MCF 10A (cell line): ENCODE data around the gene PTCHD4. TPM values are rescaled to one million over a fixed set of nuclear protein-coding genes. Genes with fewer than 3 reads are reported as not detected.
A peak's percentile ranks its signal among the peaks of the same experiment; 100 is the strongest.

Experiments
- BruUV-seq: library from RNA; stranded (reverse); fragments of 400-500 nt; replicated peaks from 2 replicates; lab custom pipeline; 2021; lab: Mats Ljungman, UMichigan
- CTCF ChIA-PET: fragments of 300-600 bp; sonication (Branson Sonifier 250); formaldehyde crosslinking; extraction: SDS; loops from one replicate; lab custom pipeline; 2021; ENCODE audit warnings: antibody characterized with exemption, inconsistent platforms; lab: Yijun Ruan, JAX
- POLR2A ChIA-PET: fragments of 300-600, 350-650 bp; sonication (Branson Sonifier 250); formaldehyde crosslinking; extraction: SDS; loops from one replicate; lab custom pipeline; 2020; ENCODE audit warnings: antibody characterized with exemption, inconsistent platforms; lab: Yijun Ruan, JAX
- DNase-seq: peaks from one replicate; pipeline ENCODE4 v3.0.0-alpha.2; 2018; ENCODE audit not compliant: unreplicated experiment
- H3K27ac Mint-ChIP-seq: one replicate; pipeline ENCODE4 v1.8.0; 2022; ENCODE audit warnings: mild to moderate bottlenecking, low read depth, mixed read lengths; ENCODE audit not compliant: unreplicated experiment
- H3K27me3 Mint-ChIP-seq: one replicate; pipeline ENCODE4 v1.8.0; 2022; ENCODE audit warnings: mixed read lengths; ENCODE audit not compliant: insufficient read depth, unreplicated experiment
- H3K36me3 Mint-ChIP-seq: one replicate; pipeline ENCODE4 v1.8.0; 2022; ENCODE audit warnings: mild to moderate bottlenecking, moderate library complexity, mixed read lengths; ENCODE audit not compliant: insufficient read depth, unreplicated experiment
- H3K4me1 Mint-ChIP-seq: one replicate; pipeline ENCODE4 v1.8.0; 2022; ENCODE audit warnings: mixed read lengths; ENCODE audit not compliant: insufficient read depth, unreplicated experiment
- H3K4me3 Mint-ChIP-seq: one replicate; pipeline ENCODE4 v1.8.0; 2022; ENCODE audit warnings: mild to moderate bottlenecking, moderate library complexity, mixed read lengths; ENCODE audit not compliant: unreplicated experiment
- H3K9me3 Mint-ChIP-seq: one replicate; pipeline ENCODE4 v1.8.0; 2022; ENCODE audit warnings: mixed read lengths; ENCODE audit not compliant: unreplicated experiment
- intact Hi-C: fragments of 100-400 bp; cut with micrococcal nuclease; formaldehyde crosslinking; loops from 2 replicates; pipeline ENCODE4 v1.14.1; 2022
- total RNA-seq: library from RNA; stranded (reverse); gene quantifications from 2 replicates; pipeline ENCODE4 v1.2.3, GENCODE V29; 2022
- TF ChIP-seq, protein P1 (sequence below): fragments of 200-600 bp; IDR thresholded peaks from one replicate; pipeline ENCODE4 v1.8.0; 2022; ENCODE audit warnings: antibody characterized with exemption, mild to moderate bottlenecking; ENCODE audit not compliant: unreplicated experiment

Gene PTCHD4
- total RNA-seq, 1 experiment from 2014 or later, result 8.4 TPM

DNA sequence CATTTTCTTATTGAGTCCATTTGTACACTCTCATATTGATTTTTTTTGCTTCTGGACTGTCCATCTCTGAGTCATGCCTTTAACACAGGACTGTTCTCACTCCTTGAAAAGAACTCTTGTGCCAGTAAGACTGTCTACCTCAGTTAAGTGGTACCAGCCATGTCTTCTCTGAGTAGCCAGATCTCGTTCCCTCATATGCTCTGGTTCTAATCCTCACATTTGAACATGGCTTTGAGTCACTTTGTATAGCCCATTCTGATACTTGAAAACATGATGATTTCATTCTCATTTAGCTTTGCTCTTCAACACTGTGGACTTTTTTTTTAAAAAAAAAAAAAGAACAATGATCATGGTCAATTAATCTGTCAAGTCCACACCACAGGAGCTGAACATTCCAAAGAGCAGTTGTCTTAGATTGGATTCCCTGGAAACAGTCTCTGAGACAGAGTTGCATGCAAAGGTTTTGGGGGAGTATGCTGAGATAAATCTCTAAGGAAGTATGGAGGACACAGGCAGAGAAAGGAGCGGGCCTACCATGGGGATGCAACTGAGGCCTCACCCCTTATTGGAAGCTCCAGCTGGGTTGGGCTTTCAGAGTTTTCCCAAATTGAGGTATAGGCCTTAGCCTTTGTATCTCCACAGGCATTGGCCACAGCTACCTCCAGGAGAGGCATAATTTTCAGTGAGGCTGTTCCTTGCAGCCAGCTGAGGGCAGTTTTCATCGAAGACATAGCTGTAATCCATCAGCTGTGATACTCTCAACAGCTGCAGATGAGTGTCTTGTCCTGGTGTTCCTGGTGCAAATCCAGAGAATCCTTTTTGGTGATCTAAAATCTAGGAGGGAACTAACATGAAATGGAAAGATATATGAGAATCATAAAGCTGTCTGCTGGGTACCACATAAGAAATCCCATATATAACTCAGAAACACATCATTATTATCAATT lies 6.0 kb upstream of the PTCHD4 start:
- ChIA-PET CTCF (interaction anchor here (0.6 kb wide), 1 partner anchor 1318 kb away, joined by 3 read pairs; no protein-coding TSS in a partner anchor), POLR2A (interaction anchor here (0.6 kb wide), 2 partner anchors 717 to 1218 kb away, joined by 3 read pairs; no protein-coding TSS in a partner anchor)
- no peak for DNase-seq
- intact Hi-C loops, result loop anchor here (10.0 kb wide), 1 partner anchor 708 kb away; no protein-coding TSS in a partner anchor
- TF ChIP-seq, protein P1, sequence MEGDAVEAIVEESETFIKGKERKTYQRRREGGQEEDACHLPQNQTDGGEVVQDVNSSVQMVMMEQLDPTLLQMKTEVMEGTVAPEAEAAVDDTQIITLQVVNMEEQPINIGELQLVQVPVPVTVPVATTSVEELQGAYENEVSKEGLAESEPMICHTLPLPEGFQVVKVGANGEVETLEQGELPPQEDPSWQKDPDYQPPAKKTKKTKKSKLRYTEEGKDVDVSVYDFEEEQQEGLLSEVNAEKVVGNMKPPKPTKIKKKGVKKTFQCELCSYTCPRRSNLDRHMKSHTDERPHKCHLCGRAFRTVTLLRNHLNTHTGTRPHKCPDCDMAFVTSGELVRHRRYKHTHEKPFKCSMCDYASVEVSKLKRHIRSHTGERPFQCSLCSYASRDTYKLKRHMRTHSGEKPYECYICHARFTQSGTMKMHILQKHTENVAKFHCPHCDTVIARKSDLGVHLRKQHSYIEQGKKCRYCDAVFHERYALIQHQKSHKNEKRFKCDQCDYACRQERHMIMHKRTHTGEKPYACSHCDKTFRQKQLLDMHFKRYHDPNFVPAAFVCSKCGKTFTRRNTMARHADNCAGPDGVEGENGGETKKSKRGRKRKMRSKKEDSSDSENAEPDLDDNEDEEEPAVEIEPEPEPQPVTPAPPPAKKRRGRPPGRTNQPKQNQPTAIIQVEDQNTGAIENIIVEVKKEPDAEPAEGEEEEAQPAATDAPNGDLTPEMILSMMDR, result no peak
- peaks cover 7% of the 10 kb centered on the region for H3K4me1 Mint-ChIP-seq
- no peak overlapping the region for H3K27ac Mint-ChIP-seq
- peaks cover 8% of the 10 kb centered on the region for H3K9me3 Mint-ChIP-seq
- no peak overlapping the region for H3K4me3 Mint-ChIP-seq
- H3K27me3 Mint-ChIP-seq, result no peaks in the 10 kb centered on the region
- BruUV-seq, result no TSS peak
- no peaks in the 10 kb centered on the region for H3K36me3 Mint-ChIP-seq

DNA sequence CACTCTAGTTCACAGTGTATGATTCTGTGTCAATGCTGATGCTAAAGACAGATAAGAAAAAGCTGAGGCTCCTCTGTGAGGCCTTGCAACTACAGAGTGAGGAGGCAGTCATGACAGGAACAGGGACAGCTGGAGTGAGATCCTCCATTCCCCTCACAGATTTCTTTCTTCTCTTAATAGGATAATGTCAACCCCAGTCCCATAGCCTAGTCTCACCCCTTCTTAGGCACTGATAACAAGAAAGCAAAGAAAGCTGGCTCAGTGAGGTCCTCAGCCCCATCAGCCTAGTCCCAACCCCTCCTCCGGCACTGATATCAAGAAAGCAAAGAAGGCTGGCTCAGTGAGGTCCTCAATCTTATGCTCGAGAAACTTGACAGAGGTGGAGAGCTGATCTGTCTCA lies 2.1 kb upstream of the PTCHD4 start:
- no peaks in the 10 kb centered on the region for H3K9me3 Mint-ChIP-seq
- DNase-seq, result no peak
- no TSS peak for BruUV-seq
- no peaks in the 10 kb centered on the region for H3K27me3 Mint-ChIP-seq
- no peak overlapping the region for H3K4me3 Mint-ChIP-seq
- TF ChIP-seq, protein P1, result no peak
- H3K27ac Mint-ChIP-seq, result peak overlapping the region; percentile 27
- ChIA-PET POLR2A (interaction anchor here (0.6 to 1.5 kb wide), 2 partner anchors 22 to 1498 kb away, joined by 3 to 5 read pairs; no protein-coding TSS in a partner anchor), CTCF (no interaction called here)
- no peaks in the 10 kb centered on the region for H3K36me3 Mint-ChIP-seq
- peaks cover 15% of the 10 kb centered on the region for H3K4me1 Mint-ChIP-seq
- intact Hi-C loops, result loop anchor here (10.0 kb wide), 1 partner anchor 712 kb away; no protein-coding TSS in a partner anchor

DNA sequence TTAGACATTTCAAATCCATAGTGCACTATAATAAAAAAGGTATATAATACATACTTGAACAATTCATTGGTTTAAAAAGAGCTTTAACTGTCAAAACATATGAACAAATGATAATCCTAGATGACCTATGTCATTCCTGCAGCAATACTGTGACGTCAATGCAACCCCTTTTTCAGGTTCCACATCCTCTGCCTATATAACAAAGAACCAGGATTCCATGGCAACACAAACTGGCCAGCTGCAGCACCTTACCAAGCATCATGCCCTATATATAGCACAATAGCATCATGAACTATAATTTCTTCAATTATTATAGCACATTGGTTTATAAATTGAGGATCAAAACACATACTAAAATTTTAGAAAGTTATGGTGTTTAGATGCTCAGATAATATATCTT lies 578 bp upstream of the PTCHD4 start:
- peak overlapping the region; percentile 98 for H3K27ac Mint-ChIP-seq
- POLR2A ChIA-PET, result interaction anchor here (0.5 to 2.2 kb wide), 14 partner anchors 10 to 716 kb away, joined by 3 to 9 read pairs (median 4); no protein-coding TSS in a partner anchor

More for the DNA sequence above, 578 bp upstream of the PTCHD4 start:
- CTCF ChIA-PET, result no interaction called here
- no peaks in the 10 kb centered on the region for H3K27me3 Mint-ChIP-seq
- peaks cover 10% of the 10 kb centered on the region for H3K36me3 Mint-ChIP-seq
- TF ChIP-seq, protein P1, result no peak
- DNase-seq, result no peak
- H3K4me1 Mint-ChIP-seq, result peaks cover 15% of the 10 kb centered on the region
- H3K4me3 Mint-ChIP-seq, result peak overlapping the region; percentile 97
- no peaks in the 10 kb centered on the region for H3K9me3 Mint-ChIP-seq
- intact Hi-C loops, result loop anchor here (2.0 to 10.0 kb wide), 2 partner anchors 23 to 713 kb away; no protein-coding TSS in a partner anchor
- BruUV-seq, result no TSS peak
